Testis (tissue), 3 donors: ENCODE results near the gene FREM1. TPM values are rescaled to one million over a fixed set of nuclear protein-coding genes. Genes with fewer than 3 reads are reported as not detected.

Experiments
- DNase-seq: peaks from one replicate; pipeline ENCODE4 v3.0.0-alpha.2; 2019
- H3K27ac ChIP-seq, 2 donors: fragments of 200-600 bp; sonication (generic); one replicate each; pipeline ENCODE4 v1.5.1; 2019
- H3K27me3 ChIP-seq: fragments of 200-600 bp; sonication (generic); one replicate; pipeline ENCODE4 v1.5.1; 2019
- H3K36me3 ChIP-seq: fragments of 200-600 bp; sonication (generic); one replicate; pipeline ENCODE4 v1.5.1; 2017; ENCODE audit warnings: low read depth; ENCODE audit errors: missing control alignments
- H3K4me1 ChIP-seq: fragments of 200-600 bp; sonication (generic); one replicate; pipeline ENCODE4 v1.5.1; 2019
- H3K4me3 ChIP-seq, 2 donors: fragments of 200-600 bp; sonication (generic); one replicate each; pipeline ENCODE4 v1.5.1; 2017 to 2019
- H3K9me3 ChIP-seq: fragments of 200-600 bp; sonication (generic); one replicate; pipeline ENCODE4 v1.5.1; 2017
- CTCF ChIP-seq, 3 experiments: fragments of 450-650 bp in 2 of 3; fragments of 200-600 bp in 1 of 3; sonication (generic) in 1 of 3; IDR thresholded peaks; one replicate each; pipeline ENCODE4 v1.5.1; 2016 to 2019; ENCODE audit warnings: antibody characterized with exemption in 3 of 3, mild to moderate bottlenecking in 2 of 3, moderate library complexity in 1 of 3
- POLR2A ChIP-seq: fragments of 450-650 bp; IDR thresholded peaks from one replicate; pipeline ENCODE4 v1.6.1; 2017; ENCODE audit warnings: antibody characterized with exemption, mild to moderate bottlenecking, moderate library complexity
- WGBS, 2 donors: methylation state at CpG; one replicate each; pipeline ENCODE4 v1.1.5; 2018; 5-methylcytosine and 5-hydroxymethylcytosine counted together
- intact Hi-C: fragments of 100-400 bp; cut with DNase I; formaldehyde crosslinking; loops from one replicate; pipeline ENCODE4 v1.15.1; 2023; ENCODE audit warnings: low total_unique reads
- polyA plus RNA-seq: library from polyadenylated mRNA; stranded (reverse); fragments of 350-450 nt; fragmentation: Illumina TruSeq; extraction: RNeasy Lipid Tissue Mini Kit (QIAGEN cat#74804); gene quantifications from one replicate; pipeline ENCODE4 v1.2.3, GENCODE V29; 2014; ENCODE audit warnings: low read depth, low replicate concordance; ENCODE audit not compliant: insufficient read depth
- total RNA-seq, 2 donors: library from RNA; depleted of rRNA; stranded (reverse); fragments of >200 nt; gene quantifications; one replicate each; pipeline ENCODE4 v1.2.3, GENCODE V29; 2016

FREM1 gene
- total and polyA plus RNA-seq, 3 donors from 2014 or later = 4.6 to 14.6 (median 5.7) TPM

- TF ChIP-seq CTCF (IDR thresholded peaks at IDR 0.05) = no peak
- TF ChIP-seq POLR2A = no peak
These were observed 119.6 kb downstream of the FREM1 start for GRCh38 chr9:14790628-14791027.

GRCh38 chr9:14788846-14789245, 121.4 kb downstream of the FREM1 start:
- no peaks in the 10 kb centered on the region for H3K9me3 ChIP-seq
- TF ChIP-seq CTCF (IDR thresholded peaks at IDR 0.05) = no peak
- no peak for TF ChIP-seq POLR2A
- H3K4me3 ChIP-seq = no peak overlapping the region
- H3K36me3 ChIP-seq = no peaks in the 10 kb centered on the region
- H3K27ac ChIP-seq = no peak overlapping the region
- WGBS, 2 donors = 89 to 90% methylated on average over 5 of the region's 5 CpGs
- DNase-seq = no peak
- H3K27me3 ChIP-seq = no peaks in the 10 kb centered on the region
- intact Hi-C loops = no loop called here
- H3K4me1 ChIP-seq = no peaks in the 10 kb centered on the region

More at GRCh38 chr9:14790628-14791027, 119.6 kb downstream of the FREM1 start:
- H3K36me3 ChIP-seq = no peaks in the 10 kb centered on the region
- intact Hi-C loops = no loop called here
- H3K9me3 ChIP-seq = no peaks in the 10 kb centered on the region
- no peaks in the 10 kb centered on the region for H3K4me1 ChIP-seq
- H3K4me3 ChIP-seq = no peak overlapping the region
- no peak overlapping the region for H3K27ac ChIP-seq
- 81 to 95% methylated on average over 4 of the region's 4 CpGs for WGBS, 2 donors
- DNase-seq = no peak
- H3K27me3 ChIP-seq = no peaks in the 10 kb centered on the region

GRCh38 chr9:14783358-14783757, 126.9 kb downstream of the FREM1 start:
- no peak overlapping the region for H3K27ac ChIP-seq
- H3K4me1 ChIP-seq = no peaks in the 10 kb centered on the region
- no peaks in the 10 kb centered on the region for H3K9me3 ChIP-seq
- H3K4me3 ChIP-seq = no peak overlapping the region
- H3K36me3 ChIP-seq = no peaks in the 10 kb centered on the region
- no peaks in the 10 kb centered on the region for H3K27me3 ChIP-seq
- no peak for DNase-seq
- WGBS, 2 donors = 71 to 92% methylated on average over 4 of the region's 4 CpGs
- intact Hi-C loops = no loop called here
- TF ChIP-seq CTCF (IDR thresholded peaks at IDR 0.05) (no peak), POLR2A (no peak)

GRCh38 chr9:14782286-14783051, 127.8 kb downstream of the FREM1 start:
- no peaks in the 10 kb centered on the region for H3K36me3 ChIP-seq
- no peaks in the 10 kb centered on the region for H3K4me1 ChIP-seq
- TF ChIP-seq CTCF (IDR thresholded peaks at IDR 0.05) (no peak), POLR2A (no peak)
- no peak overlapping the region for H3K4me3 ChIP-seq
- 88% methylated on average over 8 of the region's 8 CpGs for WGBS, 2 donors
- no peaks in the 10 kb centered on the region for H3K27me3 ChIP-seq
- H3K9me3 ChIP-seq = no peaks in the 10 kb centered on the region
- no peak overlapping the region for H3K27ac ChIP-seq
- DNase-seq = no peak
- intact Hi-C loops = no loop called here

- no peaks in the 10 kb centered on the region for H3K27me3 ChIP-seq
- no peaks in the 10 kb centered on the region for H3K9me3 ChIP-seq
- no peaks in the 10 kb centered on the region for H3K4me1 ChIP-seq
- no peak for TF ChIP-seq POLR2A
- no peak for TF ChIP-seq CTCF (IDR thresholded peaks at IDR 0.05)
- H3K4me3 ChIP-seq = no peak overlapping the region
- no peak overlapping the region for H3K27ac ChIP-seq
- DNase-seq = no peak
- intact Hi-C loops = no loop called here
- 89 to 90% methylated on average over 4 of the region's 4 CpGs for whole genome bisulfite sequencing, 2 donors
- H3K36me3 ChIP-seq = no peaks in the 10 kb centered on the region
These were observed 129.5 kb downstream of the FREM1 start for GRCh38 chr9:14780693-14781092.
